Astrocyte (in vitro differentiated cells and primary cell): Measurements from ENCODE around the gene MELK. TPM values are rescaled to one million over a fixed set of nuclear protein-coding genes. Genes with fewer than 3 reads are reported as not detected.

Experiments used
- DNase-seq: peaks from one replicate; pipeline ENCODE4 v3.0.0-alpha.2; 2010; ENCODE audit warnings: low read depth
- FAIRE-seq: peaks from 2 replicates; lab custom pipeline; 2011; peaks lifted over from hg19 to GRCh38; lab: Jason Lieb, UNC
- H2AFZ ChIP-seq: 2 replicates; pipeline ENCODE4 v1.6.0; 2012; ENCODE audit warnings: low read depth, low read length, inconsistent platforms
- H3K27ac ChIP-seq: 2 replicates; pipeline ENCODE4 v1.5.1; 2011; ENCODE audit warnings: low read depth, low read length, inconsistent platforms
- H3K27me3 ChIP-seq: 2 replicates; pipeline ENCODE4 v1.6.0; 2011; ENCODE audit warnings: low read length, inconsistent platforms; ENCODE audit not compliant: insufficient read depth
- H3K36me3 ChIP-seq: 2 replicates; pipeline ENCODE4 v1.5.1; 2011; ENCODE audit warnings: low read length, inconsistent platforms; ENCODE audit not compliant: insufficient read depth
- H3K4me1 ChIP-seq: 2 replicates; pipeline ENCODE4 v1.5.1; 2011; ENCODE audit warnings: low read length, inconsistent platforms; ENCODE audit not compliant: insufficient read depth
- H3K4me2 ChIP-seq: 2 replicates; pipeline ENCODE4 v1.6.0; 2012; ENCODE audit warnings: low read length, inconsistent platforms
- H3K4me3 ChIP-seq: 2 replicates; pipeline ENCODE4 v1.5.1; 2011; ENCODE audit warnings: low read depth, mild to moderate bottlenecking, low read length, inconsistent platforms; ENCODE audit not compliant: insufficient read depth
- H3K79me2 ChIP-seq: 2 replicates; pipeline ENCODE4 v1.6.0; 2012; ENCODE audit warnings: mild to moderate bottlenecking, low read length, inconsistent platforms; ENCODE audit not compliant: insufficient read depth
- H3K9ac ChIP-seq: 2 replicates; pipeline ENCODE4 v1.6.0; 2012; ENCODE audit warnings: mild to moderate bottlenecking, low read length, inconsistent platforms
- H3K9me3 ChIP-seq: 2 replicates; pipeline ENCODE4 v1.5.1; 2012; ENCODE audit warnings: low read depth, mild to moderate bottlenecking, low read length, inconsistent platforms; ENCODE audit not compliant: insufficient read depth
- H4K20me1 ChIP-seq: 2 replicates; pipeline ENCODE4 v1.6.0; 2012; ENCODE audit warnings: low read length, inconsistent platforms; ENCODE audit not compliant: insufficient read depth
- H3K27ac Mint-ChIP-seq: one replicate; pipeline ENCODE4 v1.8.0; 2021; ENCODE audit warnings: mild to moderate bottlenecking, mixed read lengths; ENCODE audit not compliant: unreplicated experiment
- H3K27me3 Mint-ChIP-seq: one replicate; pipeline ENCODE4 v1.8.0; 2021; ENCODE audit warnings: low read depth, mixed read lengths; ENCODE audit not compliant: unreplicated experiment
- H3K36me3 Mint-ChIP-seq: one replicate; pipeline ENCODE4 v1.8.0; 2021; ENCODE audit warnings: low read depth, mixed read lengths; ENCODE audit not compliant: unreplicated experiment
- H3K4me1 Mint-ChIP-seq: one replicate; pipeline ENCODE4 v1.8.0; 2021; ENCODE audit warnings: low read depth, mixed read lengths; ENCODE audit not compliant: unreplicated experiment
- H3K4me3 Mint-ChIP-seq: one replicate; pipeline ENCODE4 v1.8.0; 2021; ENCODE audit warnings: mild to moderate bottlenecking, moderate library complexity, mixed read lengths; ENCODE audit not compliant: unreplicated experiment
- H3K9me3 Mint-ChIP-seq: one replicate; pipeline ENCODE4 v1.8.0; 2021; ENCODE audit warnings: mild to moderate bottlenecking, mixed read lengths; ENCODE audit not compliant: unreplicated experiment
- EZH2 ChIP-seq: IDR thresholded peaks from 2 replicates; pipeline ENCODE4 v1.6.1; 2012; ENCODE audit warnings: mild to moderate bottlenecking, low read length, inconsistent platforms; ENCODE audit not compliant: insufficient read depth
- total RNA-seq: library from RNA; stranded (reverse); gene quantifications from 2 replicates; pipeline ENCODE4 v1.2.1, GENCODE V29; 2021
- TF ChIP-seq, protein P1 (sequence below): IDR thresholded peaks from 2 replicates; pipeline ENCODE4 v1.5.1; 2011; ENCODE audit warnings: low read depth, mild to moderate bottlenecking, inconsistent platforms, low read length, moderate library complexity; ENCODE audit not compliant: insufficient read depth

Gene MELK
- total RNA-seq, 1 donor from 2014 or later, result 12.3 TPM

DNA sequence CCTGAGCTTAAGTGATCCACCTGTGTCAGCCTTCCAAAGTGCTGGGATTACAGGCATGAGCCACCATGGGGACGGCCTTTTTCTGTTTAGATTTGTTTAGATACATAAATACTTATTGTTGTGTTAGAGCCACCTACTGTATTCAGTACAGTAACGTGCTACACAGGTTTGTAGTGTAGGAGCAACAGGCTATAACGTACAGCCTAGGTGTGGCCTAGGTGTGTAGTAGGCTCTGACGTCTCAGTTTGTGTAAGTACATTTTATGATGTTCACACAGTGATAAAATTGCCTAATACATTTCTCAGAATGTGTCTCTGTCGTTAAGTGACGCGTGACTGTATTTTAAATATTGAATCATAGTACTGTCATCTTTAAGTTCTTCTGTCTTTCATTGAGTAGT, 84.1 kb downstream of the MELK start:
- no peak overlapping the region for H3K4me3 ChIP-seq
- H3K27ac ChIP-seq, result no peak overlapping the region
- H3K9me3 ChIP-seq, result no peaks in the 10 kb centered on the region
- H3K4me3 Mint-ChIP-seq, result no peak overlapping the region
- H3K27ac Mint-ChIP-seq, result no peak overlapping the region
- H3K36me3 Mint-ChIP-seq, result peaks cover 2% of the 10 kb centered on the region
- no peaks in the 10 kb centered on the region for H3K4me1 ChIP-seq
- no peaks in the 10 kb centered on the region for H3K27me3 ChIP-seq
- FAIRE-seq, result no peak
- H3K4me1 Mint-ChIP-seq, result no peaks in the 10 kb centered on the region
- H3K27me3 Mint-ChIP-seq, result no peaks in the 10 kb centered on the region
- TF ChIP-seq, protein P1, sequence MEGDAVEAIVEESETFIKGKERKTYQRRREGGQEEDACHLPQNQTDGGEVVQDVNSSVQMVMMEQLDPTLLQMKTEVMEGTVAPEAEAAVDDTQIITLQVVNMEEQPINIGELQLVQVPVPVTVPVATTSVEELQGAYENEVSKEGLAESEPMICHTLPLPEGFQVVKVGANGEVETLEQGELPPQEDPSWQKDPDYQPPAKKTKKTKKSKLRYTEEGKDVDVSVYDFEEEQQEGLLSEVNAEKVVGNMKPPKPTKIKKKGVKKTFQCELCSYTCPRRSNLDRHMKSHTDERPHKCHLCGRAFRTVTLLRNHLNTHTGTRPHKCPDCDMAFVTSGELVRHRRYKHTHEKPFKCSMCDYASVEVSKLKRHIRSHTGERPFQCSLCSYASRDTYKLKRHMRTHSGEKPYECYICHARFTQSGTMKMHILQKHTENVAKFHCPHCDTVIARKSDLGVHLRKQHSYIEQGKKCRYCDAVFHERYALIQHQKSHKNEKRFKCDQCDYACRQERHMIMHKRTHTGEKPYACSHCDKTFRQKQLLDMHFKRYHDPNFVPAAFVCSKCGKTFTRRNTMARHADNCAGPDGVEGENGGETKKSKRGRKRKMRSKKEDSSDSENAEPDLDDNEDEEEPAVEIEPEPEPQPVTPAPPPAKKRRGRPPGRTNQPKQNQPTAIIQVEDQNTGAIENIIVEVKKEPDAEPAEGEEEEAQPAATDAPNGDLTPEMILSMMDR, result no peak
- TF ChIP-seq EZH2, result no peak
- DNase-seq, result no peak
- H3K36me3 ChIP-seq, result peaks cover 7% of the 10 kb centered on the region
- H2AFZ ChIP-seq, result no peak overlapping the region
- H3K79me2 ChIP-seq, result no peaks in the 10 kb centered on the region
- no peaks in the 10 kb centered on the region for H4K20me1 ChIP-seq
- no peak overlapping the region for H3K4me2 ChIP-seq
- no peaks in the 10 kb centered on the region for H3K9me3 Mint-ChIP-seq
- H3K9ac ChIP-seq, result no peak overlapping the region

DNA sequence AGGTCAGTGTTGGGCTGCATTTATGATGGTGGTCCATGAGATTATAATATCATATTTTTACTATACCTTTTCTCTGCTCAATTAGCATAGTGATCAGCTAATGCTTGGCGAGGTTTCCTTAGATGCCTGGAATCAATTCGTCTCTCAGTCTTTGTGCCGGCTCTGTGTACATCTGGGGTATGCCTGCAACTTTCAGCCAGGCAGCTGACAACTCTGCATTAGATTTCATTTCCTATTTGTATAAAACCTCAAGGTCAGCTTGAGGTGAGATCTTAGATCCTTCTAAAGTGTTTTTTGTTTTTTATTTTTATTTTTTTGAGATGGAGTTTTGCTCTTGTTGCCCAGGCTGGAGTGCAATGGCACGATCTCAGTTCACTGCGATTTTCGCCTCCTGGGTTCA, 86.8 kb downstream of the MELK start:
- Histone ChIP-seq H3K36me3 (peaks cover 3% of the 10 kb centered on the region), H3K9ac (no peak overlapping the region), H4K20me1 (no peaks in the 10 kb centered on the region), H3K4me1 (no peaks in the 10 kb centered on the region), H3K27ac (no peak overlapping the region), H3K9me3 (no peaks in the 10 kb centered on the region), H3K4me2 (no peak overlapping the region), H3K4me3 (no peak overlapping the region), H2AFZ (no peak overlapping the region), H3K27me3 (no peaks in the 10 kb centered on the region), H3K79me2 (no peaks in the 10 kb centered on the region)
- DNase-seq (no peak), FAIRE-seq (no peak)
- Mint-ChIP-seq H3K9me3 (peaks cover 1% of the 10 kb centered on the region), H3K4me1 (peaks cover 3% of the 10 kb centered on the region), H3K27ac (no peak overlapping the region), H3K36me3 (peaks cover 2% of the 10 kb centered on the region), H3K4me3 (no peak overlapping the region), H3K27me3 (no peaks in the 10 kb centered on the region)
- no peak for TF ChIP-seq EZH2
- TF ChIP-seq, protein P1, result no peak

DNA sequence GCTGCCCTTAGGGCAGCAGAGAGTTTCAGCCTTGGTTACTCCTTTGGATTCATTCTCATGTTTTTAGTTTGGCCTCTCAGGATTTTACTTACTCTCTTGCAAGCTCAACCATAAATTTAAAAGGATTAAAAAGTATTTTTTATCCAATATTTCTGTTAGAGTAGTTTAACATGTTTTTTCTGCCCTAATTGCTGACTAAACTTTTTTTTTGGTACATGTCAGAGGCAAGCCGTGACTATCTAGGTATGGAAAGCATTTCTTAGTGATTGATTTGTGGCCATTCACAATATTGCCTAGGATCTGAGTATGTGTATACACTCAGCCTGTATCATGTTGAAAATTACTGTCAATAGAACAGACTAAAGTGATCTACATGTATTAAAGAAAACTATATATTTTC, 92.1 kb downstream of the MELK start:
- Histone ChIP-seq H3K27ac (no peak overlapping the region), H3K79me2 (no peaks in the 10 kb centered on the region), H2AFZ (no peak overlapping the region), H3K36me3 (peaks cover 5% of the 10 kb centered on the region), H4K20me1 (peaks cover 3% of the 10 kb centered on the region), H3K4me3 (no peak overlapping the region), H3K4me2 (no peak overlapping the region), H3K4me1 (peaks cover 21% of the 10 kb centered on the region), H3K27me3 (no peaks in the 10 kb centered on the region), H3K9me3 (no peaks in the 10 kb centered on the region), H3K9ac (no peak overlapping the region)
- Mint-ChIP-seq H3K4me1 (peaks cover 16% of the 10 kb centered on the region), H3K4me3 (no peak overlapping the region), H3K27me3 (no peaks in the 10 kb centered on the region), H3K36me3 (no peaks in the 10 kb centered on the region), H3K9me3 (peaks cover 1% of the 10 kb centered on the region), H3K27ac (no peak overlapping the region)
- DNase-seq (no peak), FAIRE-seq (no peak)
- no peak for TF ChIP-seq EZH2
- TF ChIP-seq, protein P1, result no peak
